HepG2 (cell line): Measurements from ENCODE around the gene OR52W1. TPM values are rescaled to one million over a fixed set of nuclear protein-coding genes. Genes with fewer than 3 reads are reported as not detected.

Source experiments
- ATAC-seq: fragments of 200-7000 bp; cut with Tn5 transposase; 3 replicates; pipeline ENCODE4 v1.9.1; 2020; ENCODE audit warnings: mild to moderate bottlenecking, moderate library complexity
- BruUV-seq: library from RNA; stranded (reverse); fragments of 400-500 nt; replicated peaks from 2 replicates; lab custom pipeline; 2021; lab: Mats Ljungman, UMichigan
- CTCF ChIA-PET: fragments of 300-600 bp; formaldehyde crosslinking; extraction: SDS; loops from one replicate; lab custom pipeline; 2021; ENCODE audit warnings: low total read pairs, inconsistent platforms, low intra/inter-chr PET ratio; lab: Yijun Ruan, JAX
- POLR2A ChIA-PET: fragments of 350-600 bp; sonication (Branson Sonifier 250); formaldehyde crosslinking; loops from one replicate; lab custom pipeline; 2020; ENCODE audit warnings: antibody characterized with exemption, inconsistent platforms; lab: Yijun Ruan, JAX
- DNase-seq: peaks from one replicate; pipeline ENCODE4 v3.0.0-alpha.2; 2015; ENCODE audit warnings: low spot score
- FAIRE-seq: peaks from 3 replicates; lab custom pipeline; 2011; peaks lifted over from hg19 to GRCh38; lab: Jason Lieb, UNC
- H2AFZ ChIP-seq: one replicate; pipeline ENCODE4 v1.6.1; 2011; ENCODE audit warnings: low read length, inconsistent platforms
- H3K27ac ChIP-seq: fragments of 300-600 bp; 3 replicates; pipeline ENCODE4 v1.8.0; 2011; ENCODE audit warnings: mixed run types, mild to moderate bottlenecking, mixed read lengths, low read length, inconsistent platforms; ENCODE audit not compliant: insufficient read depth; ENCODE audit errors: extremely low read length
- H3K27me3 ChIP-seq, 2 experiments: fragments of 200-600 bp in 1 of 2; 2 replicates in 1 of 2; 3 replicates in 1 of 2; pipeline versions ENCODE4 v1.6.0 to v1.8.0; 2011; ENCODE audit warnings: low read length in 2 of 2, mild to moderate bottlenecking in 2 of 2, moderate library complexity in 2 of 2, inconsistent platforms in 1 of 2; ENCODE audit not compliant: insufficient read depth in 2 of 2, control insufficient read depth in 1 of 2
- H3K36me3 ChIP-seq, 2 experiments: fragments of 200-600 bp in 1 of 2; replicated peaks in 1 of 2; 2 replicates in 1 of 2; 3 replicates in 1 of 2; pipeline versions ENCODE4 v1.5.1 to v1.8.0; 2011; ENCODE audit warnings: low read length in 2 of 2, inconsistent platforms in 1 of 2; ENCODE audit not compliant: insufficient read depth in 2 of 2, control insufficient read depth in 1 of 2
- H3K4me1 ChIP-seq: 2 replicates; pipeline ENCODE4 v1.5.1; 2012; ENCODE audit warnings: low read length, inconsistent platforms; ENCODE audit not compliant: insufficient read depth
- H3K4me2 ChIP-seq: 2 replicates; pipeline ENCODE4 v1.6.0; 2011; ENCODE audit warnings: low read depth, low read length, inconsistent platforms
- H3K4me3 ChIP-seq, 3 experiments: fragments of 200-600 bp in 1 of 3; sonication (generic), shearing (Covaris generic) in 1 of 3; replicated peaks in 1 of 3; 2 replicates each; pipeline ENCODE4 v1.5.1; 2011 to 2016; ENCODE audit warnings: low read length in 3 of 3, inconsistent platforms in 2 of 3, low read depth in 2 of 3, mild to moderate bottlenecking in 2 of 3, control low read depth in 1 of 3, mixed read lengths in 1 of 3; ENCODE audit not compliant: insufficient read depth in 1 of 3
- H3K79me2 ChIP-seq: one replicate; pipeline ENCODE4 v1.6.1; 2011; ENCODE audit warnings: low read length, inconsistent platforms; ENCODE audit not compliant: insufficient read depth
- H3K9ac ChIP-seq: 2 replicates; pipeline ENCODE4 v1.6.0; 2011; ENCODE audit warnings: mild to moderate bottlenecking, low read depth, low read length, inconsistent platforms; ENCODE audit not compliant: insufficient read depth
- H3K9me3 ChIP-seq: 2 replicates; pipeline ENCODE4 v1.5.1; 2012; ENCODE audit warnings: mild to moderate bottlenecking, low read length
- H4K20me1 ChIP-seq: 2 replicates; pipeline ENCODE4 v1.6.0; 2011; ENCODE audit warnings: inconsistent platforms, mild to moderate bottlenecking, low read length, moderate library complexity; ENCODE audit not compliant: insufficient read depth
- ETV5 ChIP-seq: IDR thresholded peaks from 2 replicates; pipeline ENCODE4 v1.6.1; 2018; ENCODE audit warnings: missing biosample characterization, missing genetic modification reagents, inconsistent platforms, borderline replicate concordance
- HMGA1 ChIP-seq: sonication (generic); formaldehyde crosslinking; conservative IDR thresholded peaks from 2 replicates; pipeline ENCODE4 v1.4.0; 2020; ENCODE audit warnings: missing genetic modification reagents
- HNF4A ChIP-seq: sonication (generic); formaldehyde crosslinking; IDR thresholded peaks from 2 replicates; pipeline ENCODE4 v1.4.0; 2020; ENCODE audit warnings: missing genetic modification reagents
- HNF4G ChIP-seq, 2 experiments: sonication (generic) in 1 of 2; formaldehyde crosslinking in 1 of 2; IDR thresholded peaks; 2 replicates each; pipeline versions ENCODE4 v1.4.0 to v1.6.1; 2011 to 2020; ENCODE audit warnings: borderline replicate concordance in 2 of 2, low read depth in 2 of 2, mild to moderate bottlenecking in 2 of 2, low read length in 1 of 2, missing genetic modification reagents in 1 of 2, moderate library complexity in 1 of 2
- HOXA9 ChIP-seq: sonication (generic); formaldehyde crosslinking; IDR thresholded peaks from 2 replicates; pipeline ENCODE4 v1.8.1; 2022; ENCODE audit warnings: missing genetic modification reagents, mild to moderate bottlenecking, moderate library complexity, borderline replicate concordance
- KLF12 ChIP-seq: sonication (generic); formaldehyde crosslinking; IDR thresholded peaks from 2 replicates; pipeline ENCODE4 v1.4.0; 2020; ENCODE audit warnings: missing genetic modification reagents, borderline replicate concordance
- NCOR1 ChIP-seq: fragments of 200-600 bp; sonication (generic); IDR thresholded peaks from 2 replicates; pipeline ENCODE4 v1.7.0; 2017; ENCODE audit warnings: antibody characterized with exemption, low read length, borderline replicate concordance
- POLR2AphosphoS2 ChIP-seq: IDR thresholded peaks from 2 replicates; pipeline ENCODE4 v1.6.1; 2011; ENCODE audit warnings: low read depth, low read length, improper control_type of control experiment
- RFXANK ChIP-seq: IDR thresholded peaks from 2 replicates; pipeline ENCODE4 v1.6.1; 2016
- ZBTB7B ChIP-seq: sonication (generic); formaldehyde crosslinking; IDR thresholded peaks from 2 replicates; pipeline ENCODE4 v1.4.0; 2020; ENCODE audit warnings: missing genetic modification reagents
- ZNF367 ChIP-seq: sonication (generic); formaldehyde crosslinking; IDR thresholded peaks from 2 replicates; pipeline ENCODE4 v1.4.0; 2020; ENCODE audit warnings: missing genetic modification reagents, borderline replicate concordance
- ZNF550 ChIP-seq: sonication (generic); formaldehyde crosslinking; IDR thresholded peaks from 2 replicates; pipeline ENCODE4 v1.4.0; 2020; ENCODE audit warnings: mild to moderate bottlenecking, missing genetic modification reagents, borderline replicate concordance
- ZNF891 ChIP-seq: sonication (generic); formaldehyde crosslinking; IDR thresholded peaks from 2 replicates; pipeline ENCODE4 v1.5.0; 2020; ENCODE audit warnings: mild to moderate bottlenecking, missing genetic modification reagents
- WGBS: methylation state at CpG from one replicate; pipeline ENCODE4 v1.1.6; 2017; ENCODE audit warnings: low lambda C conversion rate; 5-methylcytosine and 5-hydroxymethylcytosine counted together
- in situ Hi-C: cut with HindIII; loops from 2 replicates; pipeline ENCODE4 v1.10.0; 2017; ENCODE audit warnings: low pct_unique_long_range_greater_than_20kb; ENCODE audit not compliant: extremely low pct_ligation_motif_present
- intact Hi-C: fragments of 100-400 bp; cut with micrococcal nuclease; formaldehyde crosslinking; loops from one replicate; pipeline ENCODE4 v1.10.0; 2022; ENCODE audit not compliant: unreplicated experiment
- polyA plus RNA-seq, 8 experiments: library from polyadenylated mRNA; depleted of rRNA in 3 of 8; stranded (reverse) in 7 of 8; unstranded in 1 of 8; fragments of >200 nt; fragmentation: Illumina TruSeq in 4 of 8; extraction: Trizol in 4 of 8; gene quantifications; 2 replicates each; pipeline versions ENCODE4 v1.2.1 to v1.2.3, GENCODE V29; 2011 to 2016; ENCODE audit warnings: low read depth in 4 of 8, missing spikeins in 1 of 8, mixed read lengths in 1 of 8; ENCODE audit not compliant: insufficient read depth in 1 of 8
- total RNA-seq, 5 experiments: library from RNA; depleted of rRNA; stranded (reverse); fragments of >200 nt; fragmentation: Illumina TruSeq; extraction: Trizol; gene quantifications; 2 replicates each; pipeline ENCODE4 v1.2.3, GENCODE V29; 2016; ENCODE audit warnings: low read depth in 1 of 5
- TF ChIP-seq, protein P1 (sequence below): sonication (generic); formaldehyde crosslinking; conservative IDR thresholded peaks from 2 replicates; pipeline ENCODE4 v1.4.0; 2020; ENCODE audit warnings: mild to moderate bottlenecking, missing genetic modification reagents, moderate library complexity
- TF ChIP-seq, protein P2 (sequence below): sonication (generic); formaldehyde crosslinking; conservative IDR thresholded peaks from 2 replicates; pipeline ENCODE4 v1.8.0; 2022; ENCODE audit warnings: mild to moderate bottlenecking, moderate library complexity, missing genetic modification reagents
- TF ChIP-seq, protein P3 (sequence below): sonication (generic); formaldehyde crosslinking; IDR thresholded peaks from 2 replicates; pipeline ENCODE4 v1.4.0; 2020; ENCODE audit warnings: missing genetic modification reagents, borderline replicate concordance

OR52W1 gene
- total and polyA plus RNA-seq, 2 of the 13 experiments (the other 11 are each of a cell fraction or from before 2014, with no cell fraction given) = not detected

DNA sequence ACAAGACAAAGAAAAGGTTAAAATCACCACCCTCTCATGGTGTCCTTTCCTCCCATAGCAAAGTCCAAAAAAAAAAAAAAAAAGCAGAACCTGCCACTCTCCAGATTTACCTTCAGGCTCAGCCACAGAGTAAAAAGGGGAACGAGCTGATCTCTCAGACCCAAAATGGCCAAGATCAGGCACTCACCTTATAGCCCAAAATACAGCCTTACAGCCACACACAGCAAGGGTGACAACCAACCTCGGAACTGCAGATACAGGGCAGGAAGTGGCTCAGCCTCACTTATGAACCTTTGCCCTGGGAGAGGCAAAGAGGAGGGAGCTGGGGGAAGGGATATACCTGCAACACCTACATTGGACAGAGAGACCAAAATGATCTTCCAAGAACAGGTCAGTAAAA is 30.9 kb downstream of the OR52W1 start:
- H3K36me3 ChIP-seq = no peaks in the 10 kb centered on the region; a peak in 1 of 5 replicates
- H3K4me1 ChIP-seq = peaks cover 34% of the 10 kb centered on the region
- peak overlapping the region in 2 of 3 experiments; percentile 4 to 18; a peak in 1 of 6 replicates for H3K4me3 ChIP-seq
- no TSS peak for BruUV-seq
- H3K79me2 ChIP-seq = peaks cover 49% of the 10 kb centered on the region
- peak overlapping the region; percentile 66 for H3K4me2 ChIP-seq
- ATAC-seq (no peak; the same call in 2 of the 3 replicates), FAIRE-seq (peak; percentile 34), DNase-seq (peak; percentile 29)
- no peak overlapping the region for H2AFZ ChIP-seq
- 6% methylated on average over 2 of the region's 2 CpGs for WGBS
- H3K27ac ChIP-seq = peak overlapping the region; percentile 21
- no peak overlapping the region for H3K9ac ChIP-seq
- POLR2A ChIA-PET = no interaction called here
- H3K9me3 ChIP-seq = no peaks in the 10 kb centered on the region
- intact Hi-C loops (loop anchor here (10.0 kb wide), 1 partner anchor 255 kb away; the partner anchor contains the start of genes ARFIP2 and TIMM10B), in situ Hi-C loops (no loop called here)
- H3K27me3 ChIP-seq = no peaks in the 10 kb centered on the region; a peak in 1 of 5 replicates
- CTCF ChIA-PET = no interaction called here
- no peaks in the 10 kb centered on the region for H4K20me1 ChIP-seq
- TF ChIP-seq ZBTB7B (CRISPR knock-in tag) (no peak), HMGA1 (CRISPR knock-in tag) (no peak), ZNF550 (CRISPR knock-in tag) (no peak), POLR2AphosphoS2 (no peak), ZNF367 (no peak), RFXANK (CRISPR knock-in tag) (no peak), NCOR1 (0 out of 2 replicates have a peak, but pooled peaks have one; percentile 26), KLF12 (CRISPR knock-in tag) (0 out of 2 replicates have a peak, but pooled peaks have one; percentile 32), ETV5 (CRISPR knock-in tag) (peak; percentile 73; the same call in 1 of the 2 replicates), HNF4G (IDR thresholded peaks at IDR 0.05; ENCODE audit: borderline replicate concordance, low read depth, low read length) (peak; percentile 41; the same call in 1 of the 2 replicates), HNF4G (CRISPR knock-in tag; IDR thresholded peaks at IDR 0.05; ENCODE audit: borderline replicate concordance, low read depth) (no peak), HOXA9 (no peak), HNF4A (CRISPR knock-in tag) (peak; percentile 64), ZNF891 (no peak)
- TF ChIP-seq, protein P1, sequence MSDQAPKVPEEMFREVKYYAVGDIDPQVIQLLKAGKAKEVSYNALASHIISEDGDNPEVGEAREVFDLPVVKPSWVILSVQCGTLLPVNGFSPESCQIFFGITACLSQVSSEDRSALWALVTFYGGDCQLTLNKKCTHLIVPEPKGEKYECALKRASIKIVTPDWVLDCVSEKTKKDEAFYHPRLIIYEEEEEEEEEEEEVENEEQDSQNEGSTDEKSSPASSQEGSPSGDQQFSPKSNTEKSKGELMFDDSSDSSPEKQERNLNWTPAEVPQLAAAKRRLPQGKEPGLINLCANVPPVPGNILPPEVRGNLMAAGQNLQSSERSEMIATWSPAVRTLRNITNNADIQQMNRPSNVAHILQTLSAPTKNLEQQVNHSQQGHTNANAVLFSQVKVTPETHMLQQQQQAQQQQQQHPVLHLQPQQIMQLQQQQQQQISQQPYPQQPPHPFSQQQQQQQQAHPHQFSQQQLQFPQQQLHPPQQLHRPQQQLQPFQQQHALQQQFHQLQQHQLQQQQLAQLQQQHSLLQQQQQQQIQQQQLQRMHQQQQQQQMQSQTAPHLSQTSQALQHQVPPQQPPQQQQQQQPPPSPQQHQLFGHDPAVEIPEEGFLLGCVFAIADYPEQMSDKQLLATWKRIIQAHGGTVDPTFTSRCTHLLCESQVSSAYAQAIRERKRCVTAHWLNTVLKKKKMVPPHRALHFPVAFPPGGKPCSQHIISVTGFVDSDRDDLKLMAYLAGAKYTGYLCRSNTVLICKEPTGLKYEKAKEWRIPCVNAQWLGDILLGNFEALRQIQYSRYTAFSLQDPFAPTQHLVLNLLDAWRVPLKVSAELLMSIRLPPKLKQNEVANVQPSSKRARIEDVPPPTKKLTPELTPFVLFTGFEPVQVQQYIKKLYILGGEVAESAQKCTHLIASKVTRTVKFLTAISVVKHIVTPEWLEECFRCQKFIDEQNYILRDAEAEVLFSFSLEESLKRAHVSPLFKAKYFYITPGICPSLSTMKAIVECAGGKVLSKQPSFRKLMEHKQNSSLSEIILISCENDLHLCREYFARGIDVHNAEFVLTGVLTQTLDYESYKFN (CRISPR knock-in tag) = 0 out of 2 replicates have a peak, but pooled peaks have one; percentile 23
- TF ChIP-seq, protein P2, sequence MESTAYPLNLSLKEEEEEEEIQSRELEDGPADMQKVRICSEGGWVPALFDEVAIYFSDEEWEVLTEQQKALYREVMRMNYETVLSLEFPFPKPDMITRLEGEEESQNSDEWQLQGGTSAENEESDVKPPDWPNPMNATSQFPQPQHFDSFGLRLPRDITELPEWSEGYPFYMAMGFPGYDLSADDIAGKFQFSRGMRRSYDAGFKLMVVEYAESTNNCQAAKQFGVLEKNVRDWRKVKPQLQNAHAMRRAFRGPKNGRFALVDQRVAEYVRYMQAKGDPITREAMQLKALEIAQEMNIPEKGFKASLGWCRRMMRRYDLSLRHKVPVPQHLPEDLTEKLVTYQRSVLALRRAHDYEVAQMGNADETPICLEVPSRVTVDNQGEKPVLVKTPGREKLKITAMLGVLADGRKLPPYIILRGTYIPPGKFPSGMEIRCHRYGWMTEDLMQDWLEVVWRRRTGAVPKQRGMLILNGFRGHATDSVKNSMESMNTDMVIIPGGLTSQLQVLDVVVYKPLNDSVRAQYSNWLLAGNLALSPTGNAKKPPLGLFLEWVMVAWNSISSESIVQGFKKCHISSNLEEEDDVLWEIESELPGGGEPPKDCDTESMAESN (CRISPR knock-in tag) = no peak
- TF ChIP-seq, protein P3, sequence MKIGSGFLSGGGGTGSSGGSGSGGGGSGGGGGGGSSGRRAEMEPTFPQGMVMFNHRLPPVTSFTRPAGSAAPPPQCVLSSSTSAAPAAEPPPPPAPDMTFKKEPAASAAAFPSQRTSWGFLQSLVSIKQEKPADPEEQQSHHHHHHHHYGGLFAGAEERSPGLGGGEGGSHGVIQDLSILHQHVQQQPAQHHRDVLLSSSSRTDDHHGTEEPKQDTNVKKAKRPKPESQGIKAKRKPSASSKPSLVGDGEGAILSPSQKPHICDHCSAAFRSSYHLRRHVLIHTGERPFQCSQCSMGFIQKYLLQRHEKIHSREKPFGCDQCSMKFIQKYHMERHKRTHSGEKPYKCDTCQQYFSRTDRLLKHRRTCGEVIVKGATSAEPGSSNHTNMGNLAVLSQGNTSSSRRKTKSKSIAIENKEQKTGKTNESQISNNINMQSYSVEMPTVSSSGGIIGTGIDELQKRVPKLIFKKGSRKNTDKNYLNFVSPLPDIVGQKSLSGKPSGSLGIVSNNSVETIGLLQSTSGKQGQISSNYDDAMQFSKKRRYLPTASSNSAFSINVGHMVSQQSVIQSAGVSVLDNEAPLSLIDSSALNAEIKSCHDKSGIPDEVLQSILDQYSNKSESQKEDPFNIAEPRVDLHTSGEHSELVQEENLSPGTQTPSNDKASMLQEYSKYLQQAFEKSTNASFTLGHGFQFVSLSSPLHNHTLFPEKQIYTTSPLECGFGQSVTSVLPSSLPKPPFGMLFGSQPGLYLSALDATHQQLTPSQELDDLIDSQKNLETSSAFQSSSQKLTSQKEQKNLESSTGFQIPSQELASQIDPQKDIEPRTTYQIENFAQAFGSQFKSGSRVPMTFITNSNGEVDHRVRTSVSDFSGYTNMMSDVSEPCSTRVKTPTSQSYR = peak; percentile 35; the same call in 1 of the 2 replicates
